ENCODE data around the gene NDUFA13. TPM values are rescaled to one million over a fixed set of nuclear protein-coding genes. Genes with fewer than 3 reads are reported as not detected.

Gene NDUFA13
- total RNA-seq, 1 experiment from 2014 or later: 339 TPM

GRCh38 chr19:19559931-19560330 is 43.9 kb downstream of the NDUFA13 start:
- no peaks in the 10 kb centered on the region for H3K79me2 ChIP-seq (ENCODE audit: insufficient read depth, low read length)
- H3K4me1 ChIP-seq (ENCODE audit: control insufficient read depth in 1 of 2, insufficient read depth in 2 of 2, low read length in 2 of 2): no peaks in the 10 kb centered on the region
- no peaks in the 10 kb centered on the region for H4K20me1 ChIP-seq (ENCODE audit: insufficient read depth)
- ATAC-seq (no peak), DNase-seq (ENCODE audit: low read depth, low spot score) (no peak)
- H3K27ac ChIP-seq (ENCODE audit: low read depth, low read length): no peak overlapping the region
- RAD21 ChIA-PET (ENCODE audit: low non-redundant PET in 1 of 2, low total read pairs in 2 of 2, uncharacterized antibody in 2 of 2, unreplicated experiment in 2 of 2): no interaction called here
- POLR2A ChIA-PET: no interaction called here
- H3K27me3 ChIP-seq (ENCODE audit: insufficient read depth, low read length): no peaks in the 10 kb centered on the region
- H3K9me3 ChIP-seq (ENCODE audit: control insufficient read depth in 1 of 2, insufficient read depth in 1 of 2, low read depth in 1 of 2, low read length in 2 of 2): no peaks in the 10 kb centered on the region
- no peak overlapping the region for H3K4me3 ChIP-seq (replicated peaks in 1 of 2; ENCODE audit: low read depth in 1 of 2, low read length in 2 of 2)
- no peaks in the 10 kb centered on the region for H3K9me2 ChIP-seq (ENCODE audit: insufficient read depth)
- no peak overlapping the region for H3K9ac ChIP-seq (ENCODE audit: low read length)
- H2AFZ ChIP-seq (ENCODE audit: low read depth, low read length, poor library complexity, severe bottlenecking): no peak overlapping the region
- CTCF ChIA-PET: no interaction called here
- H3K36me3 ChIP-seq (ENCODE audit: control insufficient read depth in 1 of 2, insufficient read depth in 2 of 2, low read length in 2 of 2): no peaks in the 10 kb centered on the region
- BruUV-seq (replicated peaks): no TSS peak
- intact Hi-C loops (cut with micrococcal nuclease): no loop called here
- no peak for TF ChIP-seq SP1 (IDR thresholded peaks at IDR 0.05; ENCODE audit: low read depth)
- TF ChIP-seq YY1 (IDR thresholded peaks at IDR 0.05; ENCODE audit: extremely low read depth, insufficient replicate concordance, low read depth, low read length): no peak
- no peak for TF ChIP-seq RAD21 (IDR thresholded peaks at IDR 0.05; ENCODE audit: low read depth)
- TF ChIP-seq EZH2 (IDR thresholded peaks at IDR 0.05): no peak
- TF ChIP-seq FOSL1 (IDR thresholded peaks at IDR 0.05; ENCODE audit: low read depth): no peak
- no peak overlapping the region for H3K4me2 ChIP-seq (ENCODE audit: low read length)

- H3K79me2 ChIP-seq (ENCODE audit: insufficient read depth, low read length): no peaks in the 10 kb centered on the region
- no peaks in the 10 kb centered on the region for H3K27me3 ChIP-seq (ENCODE audit: insufficient read depth, low read length)
- no peak overlapping the region for H3K4me3 ChIP-seq (replicated peaks in 1 of 2; ENCODE audit: low read depth in 1 of 2, low read length in 2 of 2)
- no peak for DNase-seq (ENCODE audit: low read depth, low spot score)
- H3K36me3 ChIP-seq (ENCODE audit: control insufficient read depth in 1 of 2, insufficient read depth in 2 of 2, low read length in 2 of 2): no peaks in the 10 kb centered on the region; a peak in 1 of 4 replicates
- no peaks in the 10 kb centered on the region for H4K20me1 ChIP-seq (ENCODE audit: insufficient read depth)
- ChIA-PET RAD21 (ENCODE audit: low non-redundant PET in 1 of 2, low total read pairs in 2 of 2, uncharacterized antibody in 2 of 2, unreplicated experiment in 2 of 2) (no interaction called here), POLR2A (no interaction called here), CTCF (no interaction called here)
- no TSS peak for BruUV-seq (replicated peaks)
- no peak for ATAC-seq
- H3K9ac ChIP-seq (ENCODE audit: low read length): no peak overlapping the region
- no peaks in the 10 kb centered on the region for H3K9me3 ChIP-seq (ENCODE audit: control insufficient read depth in 1 of 2, insufficient read depth in 1 of 2, low read depth in 1 of 2, low read length in 2 of 2)
- no peaks in the 10 kb centered on the region for H3K4me1 ChIP-seq (ENCODE audit: control insufficient read depth in 1 of 2, insufficient read depth in 2 of 2, low read length in 2 of 2)
- no peaks in the 10 kb centered on the region for H3K9me2 ChIP-seq (ENCODE audit: insufficient read depth)
- H3K4me2 ChIP-seq (ENCODE audit: low read length): no peak overlapping the region
- intact Hi-C loops (cut with micrococcal nuclease): no loop called here
- no peak overlapping the region for H2AFZ ChIP-seq (ENCODE audit: low read depth, low read length, poor library complexity, severe bottlenecking)
- H3K27ac ChIP-seq (ENCODE audit: low read depth, low read length): no peak overlapping the region
- TF ChIP-seq TCF7L2 (IDR thresholded peaks at IDR 0.05; ENCODE audit: borderline replicate concordance, extremely low read depth, insufficient read depth, insufficient read length) (no peak), ELF1 (IDR thresholded peaks at IDR 0.05; ENCODE audit: borderline replicate concordance, low read depth) (no peak), ATF3 (IDR thresholded peaks at IDR 0.05) (no peak), SIN3A (IDR thresholded peaks at IDR 0.05; ENCODE audit: low read depth) (no peak), EZH2phosphoT487 (IDR thresholded peaks at IDR 0.05; ENCODE audit: borderline replicate concordance) (no peak)
Observed at GRCh38 chr19:19561946-19562664, 46.1 kb downstream of the NDUFA13 start.

All from HCT116 (cell line).